ENCODE measurements around the gene PRRC2B. TPM values are rescaled to one million over a fixed set of nuclear protein-coding genes. Genes with fewer than 3 reads are reported as not detected.

Gene PRRC2B
- total and polyA plus RNA-seq, 2 experiments from 2014 or later: 30.9 to 53.7 TPM

- peak overlapping the region; percentile 85 for H3K4me2 ChIP-seq (ENCODE audit: unreplicated experiment)
- H3K27me3 ChIP-seq (replicated peaks; ENCODE audit: insufficient read depth): no peaks in the 10 kb centered on the region
- H3K27ac ChIP-seq: peak overlapping the region; percentile 96
- H2AFZ ChIP-seq: no peak overlapping the region
- TF ChIP-seq EZH2 (IDR thresholded peaks at IDR 0.05; ENCODE audit: insufficient read depth, poor library complexity, severe bottlenecking) (no peak), EZH2phosphoT487 (IDR thresholded peaks at IDR 0.05; ENCODE audit: insufficient read depth, low read depth) (no peak)
- H3F3A ChIP-seq (ENCODE audit: insufficient read depth): peaks cover 68% of the 10 kb centered on the region
- in situ Hi-C loops (cut with MboI): no loop called here
- 18 to 23% methylated on average over 5 of the region's 5 CpGs for WGBS, 2 experiments (ENCODE audit: low coverage in 1 of 2, low lambda C conversion rate in 2 of 2, missing lambda C conversion rate in 2 of 2)
- H3K9ac ChIP-seq: peak overlapping the region; percentile 2
- no peaks in the 10 kb centered on the region for H3K9me2 ChIP-seq (ENCODE audit: insufficient read depth)
- peaks cover 84% of the 10 kb centered on the region for H3K4me1 ChIP-seq (ENCODE audit: insufficient read depth)
- no peaks in the 10 kb centered on the region for H3K36me3 ChIP-seq (ENCODE audit: low read depth)
- no peak overlapping the region for H3K4me3 ChIP-seq
- peaks cover 52% of the 10 kb centered on the region for H4K20me1 ChIP-seq (ENCODE audit: insufficient read depth)
- peak; percentile 42 for DNase-seq
- no peaks in the 10 kb centered on the region for H3K9me3 ChIP-seq (ENCODE audit: low read depth)
- peaks cover 99% of the 10 kb centered on the region for H3K79me2 ChIP-seq (ENCODE audit: insufficient read depth)
Measured at GRCh38 chr9:131404581-131404980, 10.7 kb downstream of the PRRC2B start.

GRCh38 chr9:131404987-131405386 lies 11.1 kb downstream of the PRRC2B start:
- no peaks in the 10 kb centered on the region for H3K27me3 ChIP-seq (replicated peaks; ENCODE audit: insufficient read depth)
- 50 to 59% methylated on average over 7 of the region's 7 CpGs for WGBS, 2 experiments (ENCODE audit: low coverage in 1 of 2, low lambda C conversion rate in 2 of 2, missing lambda C conversion rate in 2 of 2)
- H2AFZ ChIP-seq: no peak overlapping the region
- H3K27ac ChIP-seq: peak overlapping the region; percentile 96
- H3F3A ChIP-seq (ENCODE audit: insufficient read depth): peaks cover 68% of the 10 kb centered on the region
- in situ Hi-C loops (cut with MboI): no loop called here
- peak overlapping the region; percentile 15; the same call in 1 of the 2 replicates for H3K4me3 ChIP-seq
- H3K9ac ChIP-seq: peak overlapping the region; percentile 2
- H3K36me3 ChIP-seq (ENCODE audit: low read depth): no peaks in the 10 kb centered on the region
- H3K4me2 ChIP-seq (ENCODE audit: unreplicated experiment): peak overlapping the region; percentile 85
- no peak for TF ChIP-seq EZH2phosphoT487 (IDR thresholded peaks at IDR 0.05; ENCODE audit: insufficient read depth, low read depth)
- no peak for TF ChIP-seq EZH2 (IDR thresholded peaks at IDR 0.05; ENCODE audit: insufficient read depth, poor library complexity, severe bottlenecking)
- no peaks in the 10 kb centered on the region for H3K9me3 ChIP-seq (ENCODE audit: low read depth)
- H3K9me2 ChIP-seq (ENCODE audit: insufficient read depth): no peaks in the 10 kb centered on the region
- peaks cover 99% of the 10 kb centered on the region for H3K79me2 ChIP-seq (ENCODE audit: insufficient read depth)
- H3K4me1 ChIP-seq (ENCODE audit: insufficient read depth): peaks cover 84% of the 10 kb centered on the region
- H4K20me1 ChIP-seq (ENCODE audit: insufficient read depth): peaks cover 52% of the 10 kb centered on the region
- DNase-seq: no peak

DNA sequence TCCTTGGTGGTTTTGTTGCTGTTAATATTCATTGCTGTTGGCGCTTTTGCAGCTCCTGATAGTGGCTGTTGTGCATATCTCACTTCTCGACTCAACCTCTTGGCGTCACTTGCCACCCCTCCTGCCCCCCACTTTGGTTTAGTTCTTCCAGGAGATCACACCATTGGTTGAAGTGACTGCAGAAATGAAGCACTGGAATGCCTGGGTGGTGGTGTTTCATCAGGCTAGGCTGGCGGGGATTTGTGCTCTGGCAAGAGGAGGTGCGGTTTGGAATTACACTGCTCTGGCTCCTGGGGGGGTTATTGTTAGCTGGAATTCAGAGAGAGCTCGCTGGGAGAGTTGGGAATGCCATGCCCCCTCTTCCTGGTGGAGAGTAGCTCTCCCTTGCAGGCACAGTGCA lies 11.5 kb downstream of the PRRC2B start:
- H3K27ac ChIP-seq: peak overlapping the region; percentile 96
- DNase-seq: peak; percentile 81
- H3K79me2 ChIP-seq (ENCODE audit: insufficient read depth): peaks cover 99% of the 10 kb centered on the region
- no peaks in the 10 kb centered on the region for H3K9me2 ChIP-seq (ENCODE audit: insufficient read depth)
- no peak for TF ChIP-seq EZH2 (IDR thresholded peaks at IDR 0.05; ENCODE audit: insufficient read depth, poor library complexity, severe bottlenecking)
- no peak for TF ChIP-seq EZH2phosphoT487 (IDR thresholded peaks at IDR 0.05; ENCODE audit: insufficient read depth, low read depth)
- H3K9me3 ChIP-seq (ENCODE audit: low read depth): no peaks in the 10 kb centered on the region
- in situ Hi-C loops (cut with MboI): no loop called here
- peak overlapping the region; percentile 2 for H3K9ac ChIP-seq
- H2AFZ ChIP-seq: no peak overlapping the region
- peaks cover 88% of the 10 kb centered on the region for H3K4me1 ChIP-seq (ENCODE audit: insufficient read depth)
- 10 to 14% methylated on average over 6 of the region's 6 CpGs for WGBS, 2 experiments (ENCODE audit: low coverage in 1 of 2, low lambda C conversion rate in 2 of 2, missing lambda C conversion rate in 2 of 2)
- H3K27me3 ChIP-seq (replicated peaks; ENCODE audit: insufficient read depth): no peaks in the 10 kb centered on the region
- H3F3A ChIP-seq (ENCODE audit: insufficient read depth): peaks cover 68% of the 10 kb centered on the region
- H4K20me1 ChIP-seq (ENCODE audit: insufficient read depth): peaks cover 52% of the 10 kb centered on the region
- no peaks in the 10 kb centered on the region for H3K36me3 ChIP-seq (ENCODE audit: low read depth)
- peak overlapping the region; percentile 17 for H3K4me3 ChIP-seq
- H3K4me2 ChIP-seq (ENCODE audit: unreplicated experiment): peak overlapping the region; percentile 85

GRCh38 chr9:131405858-131406537 lies 12.1 kb downstream of the PRRC2B start:
- Histone ChIP-seq H3K9ac (peak overlapping the region; percentile 54), H3K9me2 (ENCODE audit: insufficient read depth) (no peaks in the 10 kb centered on the region), H3K9me3 (ENCODE audit: low read depth) (no peaks in the 10 kb centered on the region), H3K4me3 (peak overlapping the region; percentile 58), H2AFZ (no peak overlapping the region), H3K36me3 (ENCODE audit: low read depth) (no peaks in the 10 kb centered on the region), H3K79me2 (ENCODE audit: insufficient read depth) (peaks cover 99% of the 10 kb centered on the region), H3K27ac (peak overlapping the region; percentile 96), H3K27me3 (replicated peaks; ENCODE audit: insufficient read depth) (no peaks in the 10 kb centered on the region), H4K20me1 (ENCODE audit: insufficient read depth) (peaks cover 55% of the 10 kb centered on the region), H3K4me2 (ENCODE audit: unreplicated experiment) (peak overlapping the region; percentile 85), H3K4me1 (ENCODE audit: insufficient read depth) (peaks cover 92% of the 10 kb centered on the region), H3F3A (ENCODE audit: insufficient read depth) (peaks cover 68% of the 10 kb centered on the region)
- WGBS, 2 experiments (ENCODE audit: low coverage in 1 of 2, low lambda C conversion rate in 2 of 2, missing lambda C conversion rate in 2 of 2): 81 to 83% methylated on average over 9 of the region's 9 CpGs
- in situ Hi-C loops (cut with MboI): no loop called here
- no peak for TF ChIP-seq EZH2 (IDR thresholded peaks at IDR 0.05; ENCODE audit: insufficient read depth, poor library complexity, severe bottlenecking)
- no peak for TF ChIP-seq EZH2phosphoT487 (IDR thresholded peaks at IDR 0.05; ENCODE audit: insufficient read depth, low read depth)
- DNase-seq: no peak
